ENCODE data around the gene PALLD.

- TF ChIP-seq CTCF (conservative IDR thresholded peaks at IDR 0.05; ENCODE audit: low read depth, low read length) (no peak), EZH2 (IDR thresholded peaks at IDR 0.05; ENCODE audit: low read length, unreplicated experiment) (no peak), EZH2phosphoT487 (IDR thresholded peaks at IDR 0.05; ENCODE audit: borderline replicate concordance, low read length) (no peak)
Observed at GRCh38 chr4:168628251-168628650, 131.4 kb downstream of the PALLD start.
